ENCODE results near the gene ZBTB32. TPM values are rescaled to one million over a fixed set of nuclear protein-coding genes. Genes with fewer than 3 reads are reported as not detected.
A peak's percentile ranks its signal among the peaks of the same experiment; 100 is the strongest.

The ZBTB32 gene
- total and polyA plus RNA-seq, 2 of the 8 experiments (the other 6 are each of a cell fraction or from before 2014, with no cell fraction given): 0.11 to 0.50 TPM

DNA sequence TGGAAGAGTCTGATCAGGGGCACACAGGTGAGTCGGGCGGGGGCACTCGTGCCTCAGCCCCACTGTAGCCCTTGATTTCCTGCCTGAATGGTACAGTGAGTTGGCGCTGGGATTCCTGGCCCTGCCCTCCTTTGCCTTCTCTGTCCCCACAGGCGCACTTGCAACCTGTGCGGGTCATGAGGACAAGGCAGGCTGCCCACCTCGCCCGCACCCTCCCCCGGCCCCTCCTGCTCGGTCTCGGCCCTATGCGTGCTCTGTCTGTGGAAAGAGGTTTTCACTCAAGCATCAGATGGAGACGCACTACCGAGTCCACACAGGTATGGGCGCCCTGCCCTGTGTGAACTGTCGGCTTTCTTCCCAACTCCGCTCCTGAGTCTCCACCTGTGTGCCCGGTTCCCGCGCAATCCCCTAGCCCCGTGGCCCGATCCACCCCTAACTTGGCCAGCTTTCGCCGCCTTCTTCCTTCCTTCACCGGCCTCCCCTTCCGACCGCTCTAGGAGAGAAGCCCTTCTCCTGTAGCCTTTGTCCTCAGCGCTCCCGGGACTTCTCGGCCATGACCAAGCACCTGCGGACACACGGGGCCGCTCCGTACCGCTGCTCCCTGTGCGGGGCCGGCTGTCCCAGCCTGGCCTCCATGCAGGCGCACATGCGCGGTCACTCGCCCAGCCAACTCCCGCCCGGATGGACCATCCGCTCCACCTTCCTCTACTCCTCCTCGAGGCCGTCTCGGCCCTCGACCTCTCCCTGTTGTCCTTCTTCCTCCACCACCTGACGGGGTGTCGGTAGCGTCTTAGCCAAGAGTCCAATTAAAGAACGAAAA, 11.8 kb downstream of the ZBTB32 start:
- Histone ChIP-seq H2BK120ac (replicated peaks; ENCODE audit: low read depth, low read length) (peak overlapping the region; percentile 93), H4K91ac (replicated peaks; ENCODE audit: insufficient read length, low read length) (peak overlapping the region; percentile 81), H3K9ac (replicated peaks in 1 of 4; ENCODE audit: extremely low read depth in 1 of 4, low read depth in 3 of 4, low read length in 3 of 4) (peak overlapping the region; percentile 31 to 80 (median 62)), H2BK15ac (ENCODE audit: low read length) (peak overlapping the region; percentile 88; the same call in 1 of the 2 replicates), H3K56ac (replicated peaks; ENCODE audit: insufficient read length, low read depth, low read length) (peak overlapping the region; percentile 97), H3K79me2 (ENCODE audit: control insufficient read depth in 1 of 2, insufficient read depth in 2 of 2, low read length in 2 of 2) (peaks cover 0 to 20% of the 10 kb centered on the region in 2 experiments; a peak in 3 of 4 replicates), H3K23me2 (ENCODE audit: low read depth, low read length) (peaks cover 13% of the 10 kb centered on the region), H2AK5ac (ENCODE audit: low read depth, low read length) (no peak overlapping the region), H3K14ac (ENCODE audit: insufficient read length) (no peak overlapping the region), H3K4me1 (replicated peaks in 1 of 4; ENCODE audit: control insufficient read depth in 3 of 4, insufficient read depth in 4 of 4, low read length in 3 of 4) (peaks cover 0 to 28% (median 17%) of the 10 kb centered on the region in 4 experiments; a peak in 6 of 7 replicates), H3K36me3 (ENCODE audit: control insufficient read depth in 2 of 4, insufficient read depth in 4 of 4, low read length in 3 of 4) (peaks cover 0 to 10% (median under 1%) of the 10 kb centered on the region in 4 experiments; a peak in 4 of 8 replicates), H4K20me1 (replicated peaks in 1 of 2; ENCODE audit: control insufficient read depth in 1 of 2, insufficient read depth in 2 of 2, low read length in 2 of 2) (peaks cover 12 to 13% of the 10 kb centered on the region in 2 experiments), H3K18ac (ENCODE audit: extremely low read depth, low read length) (peak overlapping the region; percentile 99), H3K27me3 (replicated peaks in 1 of 4; ENCODE audit: control insufficient read depth in 3 of 4, extremely low read depth in 1 of 4, insufficient read depth in 3 of 4, low read length in 3 of 4) (no peaks in the 10 kb centered on the region), H3K23ac (ENCODE audit: insufficient read length) (no peak overlapping the region), H3K4me2 (ENCODE audit: insufficient read depth in 1 of 2, low read depth in 2 of 2, low read length in 2 of 2) (peak overlapping the region; percentile 84 to 92), H3K4me3 (ENCODE audit: extremely low read depth in 1 of 4, insufficient read depth in 2 of 4, low read depth in 3 of 4, low read length in 4 of 4) (peak overlapping the region; percentile 34 to 88 (median 82)), H4K8ac (ENCODE audit: extremely low read depth, insufficient read depth, low read length) (peak overlapping the region; percentile 92), H2AFZ (ENCODE audit: low read length) (peak overlapping the region; percentile 25; the same call in 1 of the 2 replicates), H3K9me3 (ENCODE audit: insufficient read depth in 2 of 2, low read depth in 1 of 2, low read length in 1 of 2) (no peaks in the 10 kb centered on the region), H2BK20ac (ENCODE audit: low read length) (peak overlapping the region; percentile 48; the same call in 1 of the 2 replicates), H2BK5ac (ENCODE audit: low read depth, low read length) (peak overlapping the region; percentile 99), H3K79me1 (ENCODE audit: low read depth, low read length) (peaks cover 8% of the 10 kb centered on the region; the same call in 1 of the 2 replicates), H4K5ac (ENCODE audit: insufficient read length, low read depth, low read length) (peak overlapping the region; percentile 94), H2BK12ac (ENCODE audit: low read depth, low read length) (peak overlapping the region; percentile 89), H3K4ac (replicated peaks; ENCODE audit: insufficient read length, low read depth, low read length) (peak overlapping the region; percentile 89), H3K27ac (ENCODE audit: low read depth, low read length) (peak overlapping the region; percentile 73; the same call in 1 of the 2 replicates)
- FAIRE-seq (no peak), DNase-seq (ENCODE audit: low read depth in 1 of 2, low spot score in 2 of 2) (peak in 1 of 2 experiments; percentile 87)
- POLR2A ChIA-PET (ENCODE audit: partially characterized antibody): interaction anchor here (1.0 to 4.1 kb wide), 7 partner anchors 10 to 206 kb away, joined by 3 to 13 read pairs (median 4); partner anchors contain the start of gene HSPB6
- CTCF ChIA-PET (ENCODE audit: partially characterized antibody): interaction anchor here (0.7 to 6.6 kb wide), 7 partner anchors 10 to 277 kb away, joined by 3 to 105 read pairs (median 6); partner anchors contain the start of gene ZBTB32
- WGBS, 2 experiments (ENCODE audit: extremely low coverage in 1 of 2, insufficient coverage in 1 of 2, insufficient read length in 1 of 2, insufficient replicate concordance in 2 of 2, low coverage in 1 of 2, low lambda C conversion rate in 2 of 2, missing lambda C conversion rate in 1 of 2): 2% methylated on average over 47 of the region's 52 CpGs; no CpG with 5 or more reads in 1 of the 2 experiments
- TF ChIP-seq RXRA (IDR thresholded peaks at IDR 0.05; ENCODE audit: insufficient read depth, low read depth, low read length) (no peak), PHF8 (conservative IDR thresholded peaks at IDR 0.05; ENCODE audit: low read depth, low read length) (0 out of 2 replicates have a peak, but pooled peaks have one; percentile 19), TAF1 (IDR thresholded peaks at IDR 0.05; ENCODE audit: low read depth, low read length) (0 out of 2 replicates have a peak, but pooled peaks have one; percentile 12), RFX5 (IDR thresholded peaks at IDR 0.05; ENCODE audit: borderline replicate concordance, low read depth, low read length) (no peak), POLR2AphosphoS5 (IDR thresholded peaks at IDR 0.05; ENCODE audit: low read depth, low read length) (peak; percentile 55; the same call in 1 of the 2 replicates), KDM4A (IDR thresholded peaks at IDR 0.05; ENCODE audit: low read depth, low read length, severe bottlenecking) (peak; percentile 30), RBBP5 (IDR thresholded peaks at IDR 0.05; ENCODE audit: borderline replicate concordance, low read depth, low read length) (0 out of 2 replicates have a peak, but pooled peaks have one; percentile 18)
- TF ChIP-seq, protein P1, sequence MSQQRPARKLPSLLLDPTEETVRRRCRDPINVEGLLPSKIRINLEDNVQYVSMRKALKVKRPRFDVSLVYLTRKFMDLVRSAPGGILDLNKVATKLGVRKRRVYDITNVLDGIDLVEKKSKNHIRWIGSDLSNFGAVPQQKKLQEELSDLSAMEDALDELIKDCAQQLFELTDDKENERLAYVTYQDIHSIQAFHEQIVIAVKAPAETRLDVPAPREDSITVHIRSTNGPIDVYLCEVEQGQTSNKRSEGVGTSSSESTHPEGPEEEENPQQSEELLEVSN (IDR thresholded peaks at IDR 0.05): peak; percentile 94
- TF ChIP-seq, protein P2, sequence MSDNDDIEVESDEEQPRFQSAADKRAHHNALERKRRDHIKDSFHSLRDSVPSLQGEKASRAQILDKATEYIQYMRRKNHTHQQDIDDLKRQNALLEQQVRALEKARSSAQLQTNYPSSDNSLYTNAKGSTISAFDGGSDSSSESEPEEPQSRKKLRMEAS (IDR thresholded peaks at IDR 0.05): peak; percentile 87
